Measurements from ENCODE around the gene CD19. TPM values are rescaled to one million over a fixed set of nuclear protein-coding genes. Genes with fewer than 3 reads are reported as not detected.

CD19 gene
- total RNA-seq, 1 donor from 2014 or later: not detected

- peaks cover 9% of the 10 kb centered on the region for H3K36me3 Mint-ChIP-seq
- H3K9me3 Mint-ChIP-seq: no peaks in the 10 kb centered on the region
- H3K4me1 Mint-ChIP-seq: no peaks in the 10 kb centered on the region
- H3K4me3 Mint-ChIP-seq: no peak overlapping the region
- H3K27me3 Mint-ChIP-seq (ENCODE audit: low read depth): no peaks in the 10 kb centered on the region
- H3K27ac Mint-ChIP-seq: no peak overlapping the region
- DNase-seq (ENCODE audit: low spot score in 2 of 2, unreplicated experiment in 2 of 2): no peak
- TF ChIP-seq CTCF (IDR thresholded peaks at IDR 0.05; ENCODE audit: unreplicated experiment): no peak
Measured at GRCh38 chr16:28910086-28911031, 21.4 kb upstream of the CD19 start.

GRCh38 chr16:28912558-28912957 is 19.2 kb upstream of the CD19 start:
- Mint-ChIP-seq H3K4me3 (no peak overlapping the region), H3K27me3 (ENCODE audit: low read depth) (no peaks in the 10 kb centered on the region), H3K9me3 (peaks cover 4% of the 10 kb centered on the region), H3K36me3 (peaks cover 16% of the 10 kb centered on the region), H3K27ac (no peak overlapping the region), H3K4me1 (no peaks in the 10 kb centered on the region)
- no peak for DNase-seq (ENCODE audit: low spot score in 2 of 2, unreplicated experiment in 2 of 2)
- TF ChIP-seq CTCF (IDR thresholded peaks at IDR 0.05; ENCODE audit: unreplicated experiment): no peak

GRCh38 chr16:28913946-28914724 is 17.6 kb upstream of the CD19 start:
- Mint-ChIP-seq H3K4me1 (no peaks in the 10 kb centered on the region), H3K4me3 (no peak overlapping the region), H3K36me3 (peaks cover 16% of the 10 kb centered on the region), H3K27me3 (ENCODE audit: low read depth) (no peaks in the 10 kb centered on the region), H3K9me3 (peaks cover 4% of the 10 kb centered on the region), H3K27ac (no peak overlapping the region)
- DNase-seq (ENCODE audit: low spot score in 2 of 2, unreplicated experiment in 2 of 2): no peak
- no peak for TF ChIP-seq CTCF (IDR thresholded peaks at IDR 0.05; ENCODE audit: unreplicated experiment)

- H3K36me3 Mint-ChIP-seq: peaks cover 23% of the 10 kb centered on the region
- H3K4me1 Mint-ChIP-seq: no peaks in the 10 kb centered on the region
- H3K4me3 Mint-ChIP-seq: no peak overlapping the region
- no peak overlapping the region for H3K27ac Mint-ChIP-seq
- no peak for DNase-seq (ENCODE audit: low spot score in 2 of 2, unreplicated experiment in 2 of 2)
- H3K9me3 Mint-ChIP-seq: peaks cover 4% of the 10 kb centered on the region
- TF ChIP-seq CTCF (IDR thresholded peaks at IDR 0.05; ENCODE audit: unreplicated experiment): no peak
- H3K27me3 Mint-ChIP-seq (ENCODE audit: low read depth): no peaks in the 10 kb centered on the region
Measured at GRCh38 chr16:28915181-28915580, 16.6 kb upstream of the CD19 start.

GRCh38 chr16:28917095-28917494 is 14.7 kb upstream of the CD19 start:
- Mint-ChIP-seq H3K27me3 (ENCODE audit: low read depth) (no peaks in the 10 kb centered on the region), H3K9me3 (peaks cover 4% of the 10 kb centered on the region), H3K27ac (no peak overlapping the region), H3K4me1 (no peaks in the 10 kb centered on the region), H3K36me3 (peaks cover 26% of the 10 kb centered on the region), H3K4me3 (no peak overlapping the region)
- no peak for TF ChIP-seq CTCF (IDR thresholded peaks at IDR 0.05; ENCODE audit: unreplicated experiment)
- DNase-seq (ENCODE audit: low spot score in 2 of 2, unreplicated experiment in 2 of 2): no peak

All from mesothelial cell of epicardium (in vitro differentiated cells).